Measurements from ENCODE around the gene RAD51B.

Gene RAD51B

DNA sequence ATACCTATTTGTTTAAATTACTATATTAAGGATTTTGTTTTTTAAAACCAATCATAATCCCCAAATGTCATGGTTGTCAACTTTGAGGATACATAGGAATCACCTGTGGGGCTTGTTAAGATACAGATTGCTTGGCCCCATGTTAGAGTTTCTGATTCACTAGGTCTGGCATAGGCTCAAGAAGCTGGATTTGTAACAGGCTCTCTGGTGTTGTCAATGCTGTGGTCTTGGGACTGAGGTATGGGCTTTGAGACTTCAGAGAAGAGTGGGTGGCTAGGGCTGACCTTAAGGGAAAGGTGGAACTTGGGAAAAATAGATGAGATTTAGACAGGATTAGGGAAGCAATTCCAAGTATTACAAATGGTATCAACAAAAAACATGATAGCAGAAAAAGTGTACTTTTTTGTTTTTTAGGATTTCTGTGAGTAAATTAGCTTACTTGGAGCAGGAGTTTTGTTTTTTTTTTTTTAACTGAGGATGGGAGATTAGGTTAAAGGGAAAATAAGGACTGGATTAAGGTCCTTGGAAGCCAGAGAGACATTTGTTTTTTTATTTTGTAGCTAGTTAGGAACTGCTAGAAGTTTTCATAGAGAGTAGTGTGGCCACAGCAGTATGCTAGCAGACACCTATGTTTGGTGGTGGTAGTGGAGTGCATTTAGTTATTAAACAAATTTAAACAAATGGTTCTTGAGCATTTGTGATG is 88.6 kb downstream of the RAD51B start:
- DNase-seq, result no peak

DNA sequence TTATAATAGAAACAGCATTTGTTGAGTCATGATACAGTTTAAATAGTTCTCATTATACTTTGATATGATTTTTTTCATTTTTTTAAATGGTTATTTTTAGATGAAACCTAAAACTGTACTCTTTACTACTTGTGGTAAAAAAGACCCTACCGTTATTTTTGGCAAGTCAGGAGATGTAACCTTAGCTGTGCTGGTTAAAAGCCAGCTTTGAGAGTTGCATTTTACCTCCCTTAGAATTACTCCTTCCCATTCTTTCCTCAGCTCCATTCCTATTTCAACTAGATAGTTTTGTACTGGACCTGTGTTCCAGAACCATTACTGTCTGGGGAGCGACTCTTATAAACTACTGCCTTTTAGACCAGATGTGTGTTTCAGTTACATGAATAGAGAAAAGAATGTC is 92.0 kb downstream of the RAD51B start:
- no peak for DNase-seq

DNA sequence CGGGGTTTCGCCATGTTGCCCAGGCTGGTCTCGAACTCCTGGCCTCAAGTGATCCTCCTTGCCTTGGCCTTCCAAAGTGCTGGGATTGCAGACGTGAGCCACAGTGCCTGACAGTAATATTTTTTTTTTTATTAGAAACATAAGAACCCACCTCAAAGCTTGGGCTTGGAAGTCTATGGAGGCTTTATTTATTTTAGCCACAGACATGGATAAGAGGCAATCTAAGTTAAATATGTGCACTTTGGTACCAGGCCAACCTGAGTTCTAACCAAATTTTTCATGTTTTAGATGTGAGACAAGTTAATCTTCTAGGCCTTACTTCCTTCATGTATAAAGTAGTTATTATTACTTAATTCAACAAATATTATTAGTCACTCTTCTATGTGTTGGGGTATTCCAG is 96.9 kb downstream of the RAD51B start:
- no peak for DNase-seq

DNA sequence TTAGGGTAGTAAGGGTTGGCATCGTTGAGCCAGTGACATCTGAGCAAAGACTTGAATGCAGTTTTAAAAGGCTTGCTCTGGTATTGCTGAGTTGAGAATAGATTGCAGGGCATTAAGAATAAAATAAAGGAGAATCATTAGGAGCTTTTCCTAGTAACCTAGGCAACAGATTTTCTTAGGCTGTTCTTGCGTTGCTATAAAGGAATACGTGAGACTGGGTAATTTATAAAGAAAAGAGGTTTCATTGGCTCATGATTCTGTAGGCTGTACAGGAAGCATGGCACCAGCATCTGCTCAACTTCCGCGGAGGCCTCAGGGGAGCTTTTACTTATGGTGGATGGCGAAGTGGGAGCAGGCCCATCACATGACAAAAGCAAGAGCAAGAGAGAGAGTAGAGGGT is 97.4 kb downstream of the RAD51B start:
- DNase-seq, result no peak

DNA sequence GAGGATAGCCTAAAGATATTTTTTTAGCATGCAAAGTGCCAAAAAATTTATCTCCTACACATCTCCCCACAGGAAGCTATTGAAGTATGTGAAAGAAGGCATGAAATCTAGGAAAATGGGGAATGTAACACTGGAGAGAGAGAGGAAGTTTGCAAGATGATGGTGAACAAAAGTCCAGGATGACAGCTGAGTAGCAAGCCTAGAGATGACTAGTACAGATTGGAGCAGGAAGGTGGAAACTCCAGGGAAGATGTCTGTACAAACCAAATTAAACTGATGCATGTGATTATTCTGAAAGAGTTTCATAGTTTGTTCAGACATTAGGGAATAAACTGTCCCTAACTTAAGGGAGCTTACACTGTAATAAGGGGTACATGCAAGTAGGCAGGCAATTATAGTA is 99.3 kb downstream of the RAD51B start:
- no peak for DNase-seq

DNA sequence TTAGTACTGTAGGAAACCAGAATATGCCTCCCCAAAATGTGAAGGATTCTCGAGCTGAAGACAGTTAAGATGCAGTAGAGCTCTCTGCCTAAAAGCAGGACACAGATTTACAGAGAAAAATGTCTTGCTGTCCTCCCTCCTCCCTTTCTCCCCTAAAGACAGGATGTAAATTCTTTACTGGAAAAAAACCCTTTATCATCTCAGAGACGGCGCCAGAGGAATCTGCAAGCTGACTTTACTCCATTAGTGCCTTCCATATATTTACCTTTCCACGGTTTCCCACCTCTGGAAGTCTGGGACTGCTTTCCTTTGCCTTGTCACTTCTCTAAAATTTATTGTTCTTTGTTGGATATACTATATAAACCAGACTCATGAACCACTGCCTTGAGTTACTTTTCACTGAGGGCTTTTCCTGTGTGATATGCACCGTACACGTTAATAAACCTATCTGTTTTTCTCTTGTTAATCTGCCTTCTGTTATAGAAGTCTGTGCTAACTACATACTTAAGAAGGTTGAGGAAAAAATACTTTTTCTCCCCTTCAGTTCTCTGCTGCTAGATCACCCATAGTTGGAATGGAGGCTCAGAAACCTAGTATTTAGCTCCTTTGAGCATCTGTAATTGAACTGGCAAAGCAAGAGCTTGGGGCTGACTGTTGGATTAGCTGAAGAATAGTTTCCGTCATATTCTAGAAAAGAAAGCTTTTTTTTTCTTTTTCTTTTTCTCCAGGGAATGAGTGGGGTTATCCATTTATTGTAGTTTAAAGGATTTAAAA is 99.9 kb downstream of the RAD51B start:
- no peak for DNase-seq

DNA sequence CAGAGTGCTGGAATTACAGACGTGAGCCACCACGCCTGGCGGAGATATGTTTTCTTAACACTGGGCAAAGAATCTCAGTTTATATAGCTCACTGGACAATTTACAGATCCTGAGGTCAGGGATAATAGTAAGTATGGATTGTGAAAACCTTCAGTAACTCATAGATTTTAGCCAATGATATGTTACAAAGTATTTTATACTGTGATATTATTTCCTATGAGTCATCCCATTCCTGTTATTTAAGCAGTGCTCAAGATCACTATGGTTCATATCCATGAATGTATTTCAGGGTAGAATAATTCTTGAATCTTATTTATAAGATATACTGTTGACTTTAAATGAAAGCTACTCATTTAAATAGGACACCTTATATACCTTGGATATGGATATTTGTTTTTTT is 107.2 kb downstream of the RAD51B start:
- DNase-seq, result no peak

DNA sequence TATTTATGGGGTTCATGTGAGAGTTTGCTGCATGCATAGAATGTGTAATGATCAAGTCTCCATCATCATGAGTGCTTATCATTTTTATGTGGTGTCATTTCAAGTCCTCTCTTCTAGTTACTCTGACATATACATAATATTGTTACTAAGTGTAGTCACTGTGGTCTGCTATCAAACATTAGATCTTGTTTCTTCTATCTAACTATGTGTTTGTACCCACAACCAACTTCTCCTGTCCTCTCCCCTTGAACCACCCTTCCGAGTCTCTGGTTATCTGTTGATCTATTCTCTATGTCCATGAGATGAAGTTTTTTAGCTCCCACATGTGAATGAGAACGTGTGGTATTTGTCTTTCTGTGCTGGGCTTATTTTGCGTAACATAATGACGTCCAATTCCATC is 107.7 kb downstream of the RAD51B start:
- DNase-seq, result no peak

DNA sequence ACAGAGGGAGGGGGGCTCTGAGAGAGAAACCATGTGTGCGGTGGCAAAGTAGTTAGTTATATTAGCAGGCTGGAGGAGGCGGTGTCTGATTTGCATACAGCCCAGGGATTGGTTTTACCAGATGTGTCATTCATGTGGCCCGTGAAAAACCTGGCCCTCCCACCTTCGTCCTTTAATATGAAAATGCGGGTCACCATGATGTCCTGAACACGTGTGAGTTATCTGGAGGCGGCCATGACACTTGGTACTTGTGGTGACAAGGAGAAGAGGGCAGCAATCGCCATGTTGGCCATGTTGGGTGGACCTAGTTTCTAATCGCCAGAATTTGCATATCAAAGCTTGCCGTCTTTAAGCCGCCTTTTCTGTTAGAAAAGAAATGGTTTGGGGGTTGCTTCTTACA is 108.8 kb downstream of the RAD51B start:
- DNase-seq, result no peak

DNA sequence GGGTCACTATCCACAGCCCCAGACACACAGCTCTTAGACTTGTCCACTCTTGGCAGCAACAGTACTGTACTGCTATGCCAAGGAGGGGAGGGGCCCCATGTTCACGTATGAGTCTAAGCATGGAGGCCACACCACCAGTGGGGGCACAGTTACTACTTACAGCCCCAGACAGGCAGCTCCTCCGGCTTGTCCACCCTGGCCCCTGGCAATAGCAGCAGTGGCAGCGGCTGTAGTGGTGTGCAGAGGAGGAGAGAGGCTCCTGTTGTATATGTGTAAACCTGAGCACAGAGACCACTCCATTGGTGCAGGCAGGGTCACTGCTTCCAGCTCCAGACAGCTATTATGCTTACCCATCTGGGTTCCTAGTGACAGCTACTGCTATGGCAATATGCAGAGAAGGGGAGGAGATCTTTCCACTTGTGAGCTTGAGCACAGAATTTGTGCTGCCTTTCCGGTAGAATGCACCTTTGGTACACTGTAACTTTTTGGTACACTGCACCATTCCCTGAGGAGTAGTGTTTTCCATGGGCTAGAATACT is 113.2 kb downstream of the RAD51B start:
- DNase-seq, result no peak

DNA sequence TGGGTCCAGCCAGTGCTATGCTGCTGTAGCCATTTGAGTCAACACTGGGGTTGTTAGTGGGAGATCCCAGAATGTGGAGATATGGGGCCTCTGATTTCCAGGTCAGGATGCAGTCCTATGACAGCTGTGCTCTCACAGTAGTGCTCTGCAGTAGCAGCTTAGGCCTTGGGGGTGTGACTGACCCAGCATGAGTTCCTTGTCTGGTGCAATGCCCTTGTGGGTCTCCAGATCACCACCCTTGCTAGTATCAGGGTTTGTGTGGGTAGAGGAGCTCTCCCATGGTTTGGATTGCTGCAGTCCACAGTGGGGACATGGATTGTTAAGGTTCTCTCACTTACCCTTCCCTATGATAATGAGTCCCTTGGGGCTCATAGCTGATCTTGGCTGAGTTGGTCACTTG is 113.7 kb downstream of the RAD51B start:
- no peak for DNase-seq

DNA sequence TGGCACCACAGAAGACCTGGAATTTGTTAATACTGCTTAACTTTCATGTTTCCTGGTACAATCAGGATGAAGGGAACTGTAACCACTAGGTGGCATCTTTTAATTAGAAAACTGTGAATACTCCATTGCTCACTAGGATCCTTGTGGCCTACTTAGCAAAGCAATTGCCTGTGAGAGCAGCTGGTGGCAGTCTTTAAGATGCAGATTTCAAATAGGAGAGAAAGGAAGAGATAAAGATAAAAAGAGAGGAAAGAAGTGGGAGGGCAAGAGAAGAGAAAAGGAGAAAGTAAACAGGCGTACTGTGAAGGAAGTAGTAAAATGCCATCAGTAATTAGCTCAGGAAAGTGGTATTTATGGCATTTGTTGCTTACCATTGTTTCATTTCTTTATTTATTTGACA is 114.5 kb downstream of the RAD51B start:
- peak; percentile 2 for DNase-seq

DNA sequence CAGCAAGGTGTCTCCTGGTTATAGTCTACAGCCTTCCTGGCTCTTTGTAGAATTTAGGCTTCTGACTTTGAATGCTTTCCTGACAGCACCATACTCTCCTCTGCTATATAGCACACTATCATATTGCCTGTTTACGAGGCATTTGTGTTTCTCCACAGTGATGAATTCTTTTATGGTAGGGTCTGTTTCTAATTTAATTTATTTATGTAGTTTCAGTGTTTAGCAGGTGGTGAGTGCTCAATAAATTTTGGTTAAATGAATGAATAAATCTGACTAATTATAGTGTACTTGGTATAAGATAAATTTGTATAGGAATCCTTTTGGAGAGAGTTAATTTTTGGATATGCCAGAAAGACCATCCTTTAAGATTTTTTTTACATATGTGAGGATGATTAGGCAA is 115.3 kb downstream of the RAD51B start:
- DNase-seq, result no peak

DNA sequence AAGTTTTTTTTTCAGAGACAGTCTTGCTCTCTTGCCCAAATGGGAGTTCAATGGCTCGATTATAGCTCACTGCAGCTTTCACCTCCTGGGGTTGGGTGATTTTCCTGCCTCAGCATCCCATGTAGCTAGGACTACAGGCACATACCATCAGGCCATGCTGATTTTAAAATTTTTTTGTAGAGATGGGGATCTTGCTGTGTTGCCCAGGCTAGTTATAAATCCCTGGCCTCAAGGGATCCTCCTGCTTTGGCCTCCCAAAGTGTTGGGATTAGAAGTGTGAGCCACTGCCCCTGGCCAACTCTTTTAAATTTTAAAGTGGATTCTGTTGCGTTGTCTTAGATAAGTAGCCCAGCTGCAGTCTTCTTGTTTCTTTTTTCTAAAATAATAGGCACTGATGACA is 115.8 kb downstream of the RAD51B start:
- no peak for DNase-seq

DNA sequence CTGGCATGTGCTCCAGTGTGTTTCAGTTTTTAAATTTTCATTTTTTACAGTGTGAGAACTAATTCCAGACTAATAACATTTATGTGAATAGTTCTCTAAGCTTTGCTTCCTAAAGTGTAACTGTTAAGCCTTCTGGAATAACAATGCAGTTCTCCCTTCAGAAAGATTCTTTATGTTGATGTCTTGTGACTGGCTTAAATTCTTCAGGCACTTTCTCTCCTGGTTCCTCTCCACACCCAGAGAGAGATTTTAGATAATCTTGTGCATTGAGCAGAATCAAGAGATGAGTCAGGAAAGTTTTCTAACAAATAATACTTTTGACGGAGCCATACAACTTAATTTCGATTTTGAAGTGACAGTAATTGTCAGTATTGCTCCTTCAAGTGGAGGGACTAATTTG is 118.5 kb downstream of the RAD51B start:
- DNase-seq, result no peak

DNA sequence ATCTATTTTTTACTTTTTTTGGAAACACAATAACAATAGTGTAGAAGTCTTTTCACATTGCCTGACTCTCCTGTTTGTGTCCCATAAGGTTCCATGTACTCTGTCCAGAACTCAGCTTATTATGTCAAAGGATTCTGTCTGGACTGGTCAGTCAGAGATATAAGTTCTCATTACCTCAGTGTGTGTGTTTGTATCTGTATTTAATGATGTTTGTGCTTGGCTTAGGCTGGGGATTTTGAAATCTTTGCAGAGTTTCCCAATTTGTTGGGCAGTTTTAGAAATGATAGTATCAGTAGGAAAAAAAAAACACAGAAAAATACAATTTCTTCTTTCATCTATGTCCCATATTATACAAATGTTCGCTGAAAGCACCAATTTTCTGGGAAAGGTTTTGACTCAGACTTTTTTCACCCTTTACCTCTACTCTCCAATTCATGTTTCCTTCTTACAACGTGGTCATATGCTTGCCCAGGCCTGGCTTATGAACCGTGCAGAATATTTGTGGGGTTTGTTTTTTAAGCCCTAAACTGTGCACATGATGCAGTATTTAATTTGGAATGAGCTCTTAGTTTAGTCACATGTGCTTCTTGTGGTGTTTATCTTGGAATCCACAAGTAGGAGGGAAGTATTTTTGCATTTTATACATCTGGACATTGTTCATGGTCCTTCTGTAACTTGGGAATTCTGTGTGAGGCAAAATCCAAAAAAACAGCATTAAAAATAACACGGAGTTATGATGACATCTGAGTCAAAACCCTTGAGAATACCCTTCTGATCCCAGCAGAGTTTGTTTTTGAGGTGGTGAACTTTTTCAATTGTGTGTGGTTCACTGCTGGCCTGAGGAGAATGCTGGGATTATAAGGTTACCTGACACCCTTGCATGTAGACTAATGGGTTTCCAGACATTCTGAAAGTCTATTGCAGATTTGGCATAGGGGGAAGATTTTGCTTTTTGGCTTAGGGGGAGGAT is 121.2 kb downstream of the RAD51B start:
- DNase-seq, result no peak

DNA sequence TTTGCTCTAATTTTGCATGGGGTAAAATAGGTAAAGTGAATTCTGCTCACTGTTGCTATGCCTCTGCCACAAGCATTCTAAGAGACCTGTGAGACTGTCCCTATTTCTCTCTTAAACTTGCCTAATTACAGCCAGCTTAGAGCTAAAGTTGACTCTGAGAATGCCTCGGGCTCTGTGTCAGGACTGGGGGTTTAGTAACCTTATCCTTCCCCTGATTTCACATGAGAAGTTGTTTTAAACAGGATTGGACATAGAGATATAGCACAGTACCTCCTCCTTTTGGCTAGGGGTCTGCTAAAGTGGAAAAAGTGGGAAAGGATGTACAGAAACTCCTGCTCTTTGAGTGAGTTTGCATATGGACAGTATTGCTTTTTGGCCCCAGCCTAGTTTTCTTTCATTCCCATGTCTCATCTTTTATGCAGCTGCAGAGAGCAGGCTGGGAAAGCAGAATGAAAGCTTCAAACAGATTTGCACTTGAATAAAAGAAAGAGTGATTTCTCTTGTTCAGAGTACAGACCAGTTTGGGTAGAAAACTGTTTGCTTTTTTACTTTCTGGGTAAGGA is 122.0 kb downstream of the RAD51B start:
- no peak for DNase-seq

DNA sequence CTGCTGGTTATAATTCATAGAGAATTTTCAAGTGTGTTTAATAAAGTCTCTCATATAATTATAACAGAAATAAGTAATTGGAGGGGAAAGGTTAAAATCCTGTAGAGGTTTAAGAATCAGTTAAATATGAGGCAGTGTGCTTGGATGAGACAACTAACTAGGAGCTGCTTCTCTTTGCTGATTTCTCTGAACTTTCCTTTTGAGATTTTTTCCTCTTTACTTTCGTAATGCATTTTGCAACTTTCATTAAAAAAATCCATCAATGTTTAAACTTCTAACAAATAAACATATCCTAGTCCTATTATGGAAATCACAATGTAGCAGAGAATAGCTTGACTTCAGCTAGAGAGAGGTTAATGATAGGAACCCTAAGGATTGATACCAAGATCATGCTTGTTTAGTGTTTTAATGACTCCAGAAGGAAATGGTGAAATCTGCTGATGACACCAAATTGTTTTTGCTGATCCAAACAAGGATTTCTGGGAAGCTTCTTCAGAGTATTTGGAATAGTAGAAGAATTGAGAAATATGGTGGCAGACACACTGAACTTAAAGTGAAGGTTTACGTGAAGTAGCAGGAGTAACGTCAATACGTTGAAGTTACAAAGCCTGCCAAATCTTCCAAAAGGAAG is 122.6 kb downstream of the RAD51B start:
- DNase-seq, result no peak

DNA sequence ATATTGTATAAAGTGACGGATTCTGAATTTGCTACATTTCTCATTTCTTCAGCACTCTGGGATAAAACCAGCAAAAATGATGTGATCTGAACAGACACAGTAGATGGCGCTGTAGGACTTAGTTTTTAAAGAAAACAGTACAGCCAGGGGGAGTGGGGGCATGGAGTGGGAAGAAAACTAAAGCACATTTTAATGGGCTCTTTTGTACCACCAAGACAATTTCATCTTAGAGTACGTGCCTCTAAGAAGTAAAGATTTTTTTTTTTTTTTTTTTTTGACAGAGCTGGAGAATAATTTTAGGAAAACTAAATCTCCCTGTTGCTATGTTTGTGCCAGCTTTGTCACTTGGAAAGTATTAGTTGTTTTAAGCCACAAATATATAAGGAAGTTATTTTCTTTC is 124.4 kb downstream of the RAD51B start:
- DNase-seq, result peak; percentile 18

DNA sequence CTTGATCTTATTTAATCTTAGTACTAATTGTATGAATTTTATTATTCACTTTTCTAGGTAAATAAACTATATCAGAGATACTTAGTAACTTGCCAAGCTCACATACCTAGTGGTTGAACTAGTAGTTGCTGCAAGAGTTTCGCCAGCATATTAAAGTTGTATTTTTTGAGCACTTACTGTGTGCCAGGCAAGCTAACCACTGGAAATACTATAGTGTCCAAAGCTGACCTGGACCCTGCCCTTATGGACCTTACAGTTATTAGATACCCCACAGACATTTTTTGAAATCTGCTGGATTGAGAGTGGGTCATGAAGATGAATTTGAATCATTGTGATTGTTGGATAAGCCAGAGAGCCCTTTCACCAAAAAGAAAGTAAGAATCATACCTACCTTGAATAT is 125.0 kb downstream of the RAD51B start:
- DNase-seq, result no peak

DNA sequence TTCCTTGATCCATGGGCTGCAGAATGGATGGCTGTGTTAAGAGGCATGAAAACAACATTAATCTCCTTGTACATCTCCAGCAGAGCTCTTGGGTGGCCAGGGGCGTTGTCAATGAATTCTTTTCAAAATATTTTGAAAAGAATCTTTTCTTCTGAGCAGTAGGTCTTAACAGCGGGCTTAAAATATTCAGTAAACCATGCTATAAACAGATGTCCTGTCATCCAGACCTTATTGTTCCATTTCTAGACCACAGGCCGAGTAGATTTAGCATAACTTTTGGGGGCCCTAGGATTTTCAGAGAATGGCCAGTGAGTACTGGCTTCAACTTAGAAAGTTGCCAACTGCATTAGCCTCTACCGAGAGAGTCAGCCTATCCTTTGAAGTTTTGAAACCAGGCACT is 130.2 kb downstream of the RAD51B start:
- DNase-seq, result no peak

DNA sequence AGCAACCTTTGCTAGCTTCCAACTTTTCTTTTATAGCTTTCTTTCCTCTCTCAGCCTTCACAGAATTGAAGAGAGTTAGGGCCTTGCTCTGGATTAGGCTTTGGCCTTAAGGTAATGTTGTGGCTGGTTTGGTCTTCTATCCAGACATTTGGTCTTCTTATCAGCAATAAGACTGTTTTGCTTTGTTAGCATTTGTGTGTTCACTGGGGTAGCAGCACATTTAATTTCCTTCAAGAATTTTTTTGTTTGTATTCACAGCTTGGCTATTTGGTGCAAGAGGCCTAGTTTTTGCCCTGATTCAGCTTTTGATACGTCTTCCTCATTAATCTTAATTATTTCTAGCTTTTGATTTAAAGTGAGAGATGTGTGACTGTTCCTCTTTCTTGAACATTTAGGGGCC is 130.8 kb downstream of the RAD51B start:
- no peak for DNase-seq
